Activated CD4-positive, alpha-beta memory T cell treated with anti-CD3 and anti-CD28 coated beads, Interleukin-2, amount 10 ng/mL, durations not matched to agents 7 days and 5 days (primary cell): Measurements from ENCODE around the gene SMIM17. TPM values are rescaled to one million over a fixed set of nuclear protein-coding genes. Genes with fewer than 3 reads are reported as not detected.
"Not testable (repeated sequence)": the region's sequence is repeated elsewhere in the genome, so short reads cannot be mapped to it uniquely, and the experiment has no call there.

Source experiments
- CTCF ChIA-PET: fragments of 350-600 bp; sonication (Branson Sonifier 250); formaldehyde crosslinking; loops from one replicate; lab custom pipeline; 2021; ENCODE audit warnings: antibody characterized with exemption, inconsistent platforms; lab: Charles Lee
- POLR2A ChIA-PET: fragments of 350-600 bp; sonication (Branson Sonifier 250); formaldehyde crosslinking; loops from one replicate; lab custom pipeline; 2021; ENCODE audit warnings: antibody characterized with exemption; lab: Charles Lee
- DNase-seq: peaks from one replicate; pipeline ENCODE4 v3.0.0-alpha.2; 2020
- H3K27ac Mint-ChIP-seq: one replicate; pipeline ENCODE4 v1.8.0; 2021; ENCODE audit warnings: mild to moderate bottlenecking, mixed read lengths
- H3K27me3 Mint-ChIP-seq: one replicate; pipeline ENCODE4 v1.8.0; 2021; ENCODE audit warnings: mixed read lengths
- H3K36me3 Mint-ChIP-seq: one replicate; pipeline ENCODE4 v1.8.0; 2021; ENCODE audit warnings: low read depth, mixed read lengths
- H3K4me1 Mint-ChIP-seq: one replicate; pipeline ENCODE4 v1.8.0; 2021; ENCODE audit warnings: mixed read lengths
- H3K4me3 Mint-ChIP-seq: one replicate; pipeline ENCODE4 v1.8.0; 2021; ENCODE audit warnings: mild to moderate bottlenecking, mixed read lengths
- H3K9me3 Mint-ChIP-seq: one replicate; pipeline ENCODE4 v1.8.0; 2021; ENCODE audit warnings: mixed read lengths
- total RNA-seq, 2 experiments: library from RNA; stranded (reverse); gene quantifications; one replicate each; pipeline ENCODE4 v1.2.3, GENCODE V29; 2021

The SMIM17 gene
- total RNA-seq, 2 experiments from 2014 or later = 0.33 TPM; not detected in 1

DNA sequence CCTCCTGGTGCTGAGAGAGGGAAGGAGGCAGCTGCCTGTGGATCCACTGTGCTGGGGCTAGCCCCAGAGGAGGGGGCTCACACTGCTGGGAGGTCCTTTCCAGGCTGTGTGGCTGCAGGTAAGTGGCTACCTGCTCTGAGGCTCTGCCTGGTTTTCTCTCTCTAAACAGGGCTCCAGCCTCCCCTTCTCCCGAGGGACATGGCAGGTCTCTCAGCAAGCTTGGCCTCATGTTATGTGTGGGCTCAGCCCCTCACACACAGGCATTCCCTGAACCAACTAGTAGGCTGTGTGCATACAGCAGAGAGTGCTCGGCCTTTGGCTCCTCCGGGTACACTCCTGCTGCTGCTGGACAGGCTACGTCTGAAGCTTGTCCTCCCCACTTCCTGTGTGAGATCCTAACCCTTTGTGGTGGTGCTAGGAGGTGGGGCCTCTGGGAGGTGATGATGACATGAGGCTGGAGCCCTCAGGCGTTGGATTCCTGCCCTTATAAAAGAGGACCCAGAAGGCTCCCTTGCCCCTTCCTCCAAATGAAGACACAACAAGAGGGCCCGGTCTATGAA lies 24.4 kb downstream of the SMIM17 start:
- Mint-ChIP-seq H3K27ac (no peak overlapping the region), H3K36me3 (peaks cover 6% of the 10 kb centered on the region), H3K4me3 (no peak overlapping the region), H3K27me3 (no peaks in the 10 kb centered on the region), H3K9me3 (peaks cover 36% of the 10 kb centered on the region), H3K4me1 (peaks cover 5% of the 10 kb centered on the region)
- POLR2A ChIA-PET = no interaction called here
- no peak for DNase-seq
- CTCF ChIA-PET = no interaction called here

DNA sequence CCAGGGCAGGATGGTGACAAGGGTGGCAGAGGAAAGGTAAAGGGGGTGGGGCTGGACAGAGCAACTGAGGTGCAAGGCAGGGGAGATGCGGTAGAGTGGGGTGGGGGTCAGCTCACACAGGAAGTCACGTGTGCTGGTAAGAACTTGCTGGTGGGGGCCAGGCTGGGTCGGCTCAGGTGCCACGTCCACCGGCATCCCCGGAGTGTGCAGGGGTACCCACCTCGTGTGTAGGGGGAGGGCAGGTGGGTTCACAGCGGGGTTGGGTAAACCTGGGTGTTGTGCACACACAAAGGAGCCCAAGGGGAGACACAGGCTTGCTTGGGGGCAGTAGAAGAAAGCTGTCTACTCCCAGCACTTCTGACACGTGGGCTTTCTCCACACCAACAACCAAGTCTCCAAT lies 25.7 kb downstream of the SMIM17 start:
- DNase-seq = no peak

DNA sequence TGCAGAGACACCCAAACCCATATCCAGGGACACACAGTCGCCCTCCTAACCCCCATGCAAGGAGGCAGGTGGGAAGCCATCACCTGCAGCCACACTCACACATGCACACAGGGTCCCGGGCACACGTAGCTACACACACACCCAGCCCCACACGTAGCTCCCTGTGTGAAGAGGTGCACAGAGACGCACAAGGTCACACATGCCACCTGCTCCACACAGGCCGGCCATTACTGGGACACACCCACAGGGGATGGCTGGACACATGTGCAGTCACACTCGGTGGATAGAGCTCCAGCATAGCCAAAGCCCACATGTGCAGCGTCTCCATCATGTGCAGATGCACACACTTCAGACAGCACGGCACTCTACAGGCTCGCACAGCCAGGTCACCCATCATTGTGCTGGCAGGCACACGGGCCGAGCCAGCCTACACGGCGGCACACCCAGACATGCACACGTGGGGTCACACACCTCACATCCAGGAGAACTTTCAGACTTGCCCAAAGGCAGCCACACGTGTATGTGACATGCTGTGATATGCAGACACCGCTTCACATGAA lies 27.5 kb downstream of the SMIM17 start:
- no peak for DNase-seq
- ChIA-PET POLR2A (no interaction called here), CTCF (no interaction called here)
- Mint-ChIP-seq H3K36me3 (peaks cover 3% of the 10 kb centered on the region), H3K4me3 (no peak overlapping the region), H3K27ac (no peak overlapping the region), H3K9me3 (peaks cover 30% of the 10 kb centered on the region), H3K27me3 (no peaks in the 10 kb centered on the region), H3K4me1 (peaks cover 5% of the 10 kb centered on the region)

More for the DNA sequence above, 25.7 kb downstream of the SMIM17 start:
- Mint-ChIP-seq H3K27me3 (no peaks in the 10 kb centered on the region), H3K4me3 (no peak overlapping the region), H3K4me1 (peaks cover 5% of the 10 kb centered on the region), H3K27ac (no peak overlapping the region), H3K36me3 (peaks cover 4% of the 10 kb centered on the region), H3K9me3 (peaks cover 32% of the 10 kb centered on the region)
- ChIA-PET CTCF (no interaction called here), POLR2A (no interaction called here)

DNA sequence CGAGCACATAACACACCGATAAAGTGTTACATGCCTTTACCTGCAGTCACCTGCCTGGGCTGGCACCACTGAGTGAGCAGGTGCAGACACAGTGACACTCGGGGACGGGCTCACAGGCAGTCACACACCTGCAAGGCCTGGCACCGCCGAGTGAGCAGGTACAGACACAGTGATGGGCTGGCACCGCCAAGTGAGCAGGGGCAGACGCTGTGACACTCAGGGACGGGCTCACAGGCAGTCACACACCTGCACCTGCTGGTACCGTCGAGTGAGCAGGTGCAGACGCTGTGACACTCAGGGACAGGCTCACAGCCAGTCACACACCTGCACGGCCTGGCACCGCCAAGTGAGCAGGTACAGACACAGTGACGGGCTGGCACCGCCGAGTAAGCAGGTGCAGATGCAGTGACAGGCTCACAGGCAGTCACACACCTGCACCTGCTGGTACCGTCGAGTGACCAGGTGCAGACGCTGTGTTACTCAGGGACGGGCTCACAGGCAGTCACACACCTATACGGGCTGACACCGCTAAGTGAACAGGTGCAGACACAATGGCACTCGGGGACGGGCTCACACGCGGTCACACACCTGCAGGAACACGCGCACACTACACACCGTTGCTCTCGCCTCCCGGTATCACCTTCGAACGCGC lies 28.1 kb downstream of the SMIM17 start:
- Mint-ChIP-seq H3K27ac (no peak overlapping the region), H3K36me3 (peaks cover 3% of the 10 kb centered on the region), H3K4me1 (peaks cover 5% of the 10 kb centered on the region), H3K4me3 (peak overlapping the region; percentile 66), H3K27me3 (no peaks in the 10 kb centered on the region), H3K9me3 (peaks cover 27% of the 10 kb centered on the region)
- no peak for DNase-seq
- POLR2A ChIA-PET = no interaction called here
- CTCF ChIA-PET = no interaction called here

DNA sequence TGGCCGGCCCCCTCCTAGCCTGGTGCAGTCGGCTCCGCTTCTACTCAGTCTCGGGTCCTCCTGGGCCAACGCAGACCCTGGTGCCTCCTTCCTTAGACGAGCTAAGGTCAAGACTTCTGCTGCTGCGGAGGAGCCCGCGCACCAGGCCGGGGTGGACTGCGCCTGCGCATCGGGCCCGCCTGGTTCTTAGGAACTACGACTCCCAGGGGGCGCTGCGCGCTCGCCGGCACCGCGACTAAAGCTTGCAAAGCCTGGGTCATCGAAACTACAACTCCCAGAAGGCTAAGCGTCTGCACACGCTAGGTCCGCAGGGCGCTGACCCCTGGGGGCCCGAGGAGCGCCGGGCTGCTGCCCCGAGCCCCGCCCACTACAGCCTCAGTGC lies 28.6 kb downstream of the SMIM17 start, which contains the start of gene ZNF835:
ZNF835 (minus strand) TSS at position 145 of the 382 bp plus-strand sequence. CDS start 6,559 bp downstream, outside the sequence.
- H3K27ac Mint-ChIP-seq = no peak within 1 kb of the TSS
- no peaks in the 10 kb centered on the region for H3K27me3 Mint-ChIP-seq
- POLR2A ChIA-PET = no interaction called here

DNA sequence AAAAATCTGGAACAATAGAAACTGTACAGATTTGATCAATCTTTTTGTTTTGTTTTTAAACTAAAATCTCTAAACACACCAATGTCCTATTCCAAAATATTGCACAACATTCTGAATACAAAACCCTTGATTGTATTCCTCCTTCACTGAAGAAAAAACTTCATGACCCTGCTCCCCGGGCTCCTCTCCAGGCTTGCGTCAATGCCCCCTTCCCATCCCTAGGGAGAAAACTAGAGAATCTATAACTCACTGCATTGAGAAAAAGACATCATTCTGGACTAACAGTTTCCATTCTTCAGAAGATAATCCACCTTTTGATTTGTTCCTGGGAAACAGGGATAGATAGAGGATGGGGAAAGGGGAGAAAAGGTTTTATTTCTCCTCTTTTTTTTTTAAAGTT lies 29.7 kb downstream of the SMIM17 start:
- H3K4me3 Mint-ChIP-seq, H3K27me3 Mint-ChIP-seq, CTCF ChIA-PET, H3K36me3 Mint-ChIP-seq, H3K4me1 Mint-ChIP-seq, H3K27ac Mint-ChIP-seq, DNase-seq, POLR2A ChIA-PET: not testable (repeated sequence)
- peaks cover 37% of the 10 kb centered on the region for H3K9me3 Mint-ChIP-seq

More for the DNA sequence above, 28.6 kb downstream of the SMIM17 start, which contains the start of gene ZNF835:
- Mint-ChIP-seq H3K9me3 (peaks cover 32% of the 10 kb centered on the region), H3K4me3 (peak within 1 kb of the TSS; percentile 66), H3K36me3 (peaks cover 3% of the 10 kb centered on the region), H3K4me1 (peaks cover 5% of the 10 kb centered on the region)
- CTCF ChIA-PET = no interaction called here
- DNase-seq = peak; percentile 65

DNA sequence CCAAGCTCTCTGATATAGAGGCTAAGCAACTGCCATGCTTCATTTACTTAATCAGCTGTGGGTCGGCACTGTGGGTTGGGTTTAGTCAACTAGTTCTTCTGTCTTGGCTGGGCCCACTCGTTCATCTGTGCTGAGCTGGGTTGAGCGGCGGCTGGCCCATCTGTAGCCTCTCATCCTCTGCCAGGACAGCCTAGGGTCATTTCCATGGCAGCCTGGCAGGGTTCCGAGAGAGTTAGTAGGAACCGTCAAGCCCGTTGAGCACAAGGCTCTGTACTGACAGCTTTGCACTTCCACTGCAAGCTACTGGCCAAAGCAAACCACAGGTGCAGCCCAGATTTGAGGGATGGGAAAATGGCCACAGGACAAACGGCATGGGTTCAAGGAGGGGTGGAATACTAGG lies 35.2 kb downstream of the SMIM17 start:
- H3K4me3 Mint-ChIP-seq = no peak overlapping the region
- POLR2A ChIA-PET = no interaction called here
- CTCF ChIA-PET = interaction anchor here (0.6 kb wide), 1 partner anchor 934 kb away, joined by 5 read pairs; no protein-coding TSS in a partner anchor
- H3K27ac Mint-ChIP-seq = no peak overlapping the region
- H3K4me1 Mint-ChIP-seq = no peaks in the 10 kb centered on the region
- peaks cover 31% of the 10 kb centered on the region for H3K9me3 Mint-ChIP-seq
- H3K36me3 Mint-ChIP-seq = no peaks in the 10 kb centered on the region
- no peak for DNase-seq
- H3K27me3 Mint-ChIP-seq = no peaks in the 10 kb centered on the region

DNA sequence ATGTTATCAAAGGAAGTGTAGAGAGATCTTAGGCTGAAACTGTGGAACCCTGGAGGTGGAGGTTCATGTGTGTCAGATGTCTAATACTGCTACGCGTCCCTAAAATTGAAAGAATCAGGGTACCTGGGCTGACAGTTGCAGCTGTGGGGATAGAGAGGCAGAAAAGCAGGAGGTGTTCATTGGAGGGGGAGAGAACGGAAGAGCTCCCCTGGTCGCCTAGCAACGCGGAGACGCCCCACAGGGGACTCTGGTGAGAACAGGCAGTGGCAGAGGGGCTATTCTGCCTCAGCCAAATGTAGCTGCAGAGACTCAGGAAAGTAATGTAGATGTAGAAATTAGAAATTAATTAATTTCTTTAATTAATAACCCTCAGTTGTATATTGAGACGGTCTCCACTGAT lies 38.7 kb downstream of the SMIM17 start:
- Mint-ChIP-seq H3K36me3 (no peaks in the 10 kb centered on the region), H3K27ac (no peak overlapping the region), H3K4me3 (no peak overlapping the region), H3K9me3 (peaks cover 34% of the 10 kb centered on the region), H3K27me3 (no peaks in the 10 kb centered on the region), H3K4me1 (no peaks in the 10 kb centered on the region)
- no peak for DNase-seq
- CTCF ChIA-PET = no interaction called here
- POLR2A ChIA-PET = no interaction called here

DNA sequence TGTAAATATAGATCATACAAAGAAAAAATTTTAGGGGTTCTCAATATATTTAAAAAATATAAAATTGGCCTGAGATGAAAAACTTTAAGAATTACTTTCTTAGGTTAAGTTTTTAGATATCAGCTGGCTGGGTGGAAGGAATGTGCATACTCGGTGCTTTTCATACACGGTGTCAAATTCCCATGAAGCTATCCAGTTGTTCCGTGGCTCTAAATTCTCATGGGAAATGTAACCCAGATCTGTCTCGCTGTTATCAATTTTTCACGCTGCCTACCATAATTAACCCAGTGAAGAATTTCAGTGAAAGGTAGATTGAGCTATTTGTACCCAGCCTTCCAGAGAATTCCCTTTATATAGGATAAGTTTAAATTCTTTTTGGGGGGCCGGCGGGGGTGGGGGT lies 40.2 kb downstream of the SMIM17 start:
- Mint-ChIP-seq H3K27ac (no peak overlapping the region), H3K9me3 (peaks cover 36% of the 10 kb centered on the region), H3K4me3 (no peak overlapping the region), H3K4me1 (no peaks in the 10 kb centered on the region), H3K27me3 (no peaks in the 10 kb centered on the region), H3K36me3 (no peaks in the 10 kb centered on the region)
- ChIA-PET POLR2A (no interaction called here), CTCF (no interaction called here)
- no peak for DNase-seq

DNA sequence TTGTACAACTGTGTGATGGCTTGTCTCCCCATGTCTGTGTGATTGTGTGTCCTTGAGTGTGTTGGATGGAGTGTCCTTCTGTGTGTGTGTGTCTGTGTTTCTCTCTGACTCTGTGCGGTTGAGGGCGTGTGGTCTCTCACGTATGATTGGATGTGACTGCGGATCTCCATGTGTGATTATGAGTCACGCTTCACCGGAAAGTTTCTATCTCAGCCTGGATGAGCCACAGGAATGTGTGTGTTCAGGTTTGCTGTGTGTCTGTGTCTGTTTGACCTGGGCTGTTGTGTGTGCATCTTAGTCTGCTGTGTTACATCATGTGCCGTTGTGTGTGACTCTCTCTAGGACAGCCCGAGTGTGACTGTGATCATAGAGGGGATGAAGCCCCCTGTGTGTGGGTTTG lies 44.1 kb downstream of the SMIM17 start:
- Mint-ChIP-seq H3K27me3 (no peaks in the 10 kb centered on the region), H3K27ac (no peak overlapping the region), H3K4me3 (no peak overlapping the region), H3K9me3 (peaks cover 32% of the 10 kb centered on the region), H3K4me1 (no peaks in the 10 kb centered on the region), H3K36me3 (no peaks in the 10 kb centered on the region)
- POLR2A ChIA-PET = no interaction called here
- CTCF ChIA-PET = no interaction called here
- DNase-seq = no peak

DNA sequence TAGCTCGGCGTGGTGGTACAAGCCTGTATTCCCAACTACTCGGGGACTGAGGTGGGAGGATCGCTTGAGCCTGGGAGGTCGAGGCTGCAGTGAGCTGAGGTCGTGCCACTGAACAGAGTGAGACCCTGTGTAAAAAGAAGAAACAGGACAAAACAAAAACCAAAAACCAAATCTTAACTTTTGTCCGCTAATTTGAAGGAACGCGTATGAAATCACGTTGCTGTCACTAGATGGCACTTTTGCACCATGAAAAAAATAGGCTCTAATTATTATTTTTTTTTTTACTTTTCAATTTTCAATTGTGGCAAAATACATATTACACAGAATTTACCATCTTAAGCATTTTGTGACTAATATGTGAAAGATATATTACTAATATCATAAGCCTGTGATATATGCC lies 46.2 kb downstream of the SMIM17 start:
- Mint-ChIP-seq H3K27me3 (no peaks in the 10 kb centered on the region), H3K4me1 (no peaks in the 10 kb centered on the region), H3K36me3 (no peaks in the 10 kb centered on the region), H3K27ac (no peak overlapping the region), H3K4me3 (no peak overlapping the region), H3K9me3 (peaks cover 46% of the 10 kb centered on the region)
- POLR2A ChIA-PET = no interaction called here
- no peak for DNase-seq
- CTCF ChIA-PET = no interaction called here

DNA sequence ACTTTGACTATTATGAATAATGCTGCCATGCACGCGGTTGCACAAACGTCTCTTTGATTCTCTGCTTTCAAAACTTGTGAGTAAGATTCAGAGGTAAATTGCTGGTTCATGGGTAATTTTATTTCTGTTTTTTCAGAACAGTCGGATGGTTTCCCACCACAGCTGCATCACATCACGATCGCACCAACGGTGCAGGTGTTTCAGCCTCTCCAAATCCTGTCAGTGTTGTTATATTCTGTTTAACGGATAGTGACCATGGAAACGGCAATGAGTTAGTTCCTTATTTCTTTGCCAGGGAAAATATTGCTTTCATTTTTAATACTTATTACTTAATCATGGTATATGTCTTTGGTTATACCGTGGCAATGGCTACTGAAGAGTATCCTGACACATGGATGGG lies 47.7 kb downstream of the SMIM17 start:
- Mint-ChIP-seq H3K4me3 (no peak overlapping the region), H3K4me1 (no peaks in the 10 kb centered on the region), H3K27me3 (no peaks in the 10 kb centered on the region), H3K27ac (no peak overlapping the region), H3K9me3 (peaks cover 42% of the 10 kb centered on the region), H3K36me3 (no peaks in the 10 kb centered on the region)
- ChIA-PET CTCF (no interaction called here), POLR2A (no interaction called here)
- no peak for DNase-seq

DNA sequence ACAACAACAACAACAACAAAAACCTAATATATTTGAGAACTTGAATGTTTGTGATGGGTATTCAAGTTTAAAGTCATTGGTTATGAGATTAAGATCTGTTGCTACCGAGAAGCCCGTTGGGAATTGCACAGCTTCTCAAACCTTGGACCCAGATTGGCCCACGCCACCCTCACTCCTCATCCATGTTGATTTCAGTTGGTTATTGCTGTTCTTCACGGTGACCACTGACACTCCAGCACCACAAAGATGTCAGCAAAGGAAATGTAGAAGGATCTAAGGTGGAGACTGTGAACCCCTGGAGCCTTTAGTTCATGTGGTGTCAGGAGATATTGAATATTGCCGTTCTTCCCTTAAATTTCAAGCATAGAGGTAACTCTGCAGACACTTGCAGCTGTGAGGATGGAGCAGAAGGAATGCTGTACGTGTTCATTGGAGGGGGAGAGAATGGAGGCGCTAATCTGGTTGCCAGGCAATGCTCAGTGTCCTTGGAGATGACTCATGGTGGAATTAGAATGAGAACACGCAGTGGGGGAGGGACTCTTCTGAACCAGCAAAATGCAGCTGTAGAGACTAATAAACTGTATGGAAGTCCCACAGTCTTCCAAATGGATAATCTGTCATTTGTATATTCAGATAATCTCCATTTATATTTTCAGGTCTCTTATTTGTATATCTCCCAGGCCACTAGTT lies 49.4 kb downstream of the SMIM17 start:
- H3K4me3 Mint-ChIP-seq = no peak overlapping the region
- no peaks in the 10 kb centered on the region for H3K36me3 Mint-ChIP-seq
- no peak overlapping the region for H3K27ac Mint-ChIP-seq
- CTCF ChIA-PET = no interaction called here
- peaks cover 34% of the 10 kb centered on the region for H3K9me3 Mint-ChIP-seq
- H3K27me3 Mint-ChIP-seq = no peaks in the 10 kb centered on the region
- POLR2A ChIA-PET = no interaction called here
- DNase-seq = no peak
- no peaks in the 10 kb centered on the region for H3K4me1 Mint-ChIP-seq
